Measurements from ENCODE around the gene FOXN3.

Gene FOXN3

GRCh38 chr14:89430391-89431236, 13.6 kb upstream of the FOXN3 start:
- peak in 1 of 2 donors; percentile 33 for DNase-seq (ENCODE audit: low read depth in 2 of 2)

GRCh38 chr14:89429199-89430181, 12.5 kb upstream of the FOXN3 start:
- peak in 1 of 2 donors; percentile 51 for DNase-seq (ENCODE audit: low read depth in 2 of 2)

GRCh38 chr14:89428546-89429198, 11.6 kb upstream of the FOXN3 start:
- DNase-seq (ENCODE audit: low read depth in 2 of 2), result no peak

GRCh38 chr14:89428173-89428523, 11.1 kb upstream of the FOXN3 start:
- DNase-seq (ENCODE audit: low read depth in 2 of 2), result no peak

- DNase-seq (ENCODE audit: low read depth in 2 of 2), result no peak
Measured at GRCh38 chr14:89427426-89428172, 10.6 kb upstream of the FOXN3 start.

- no peak for DNase-seq (ENCODE audit: low read depth in 2 of 2)
Measured at GRCh38 chr14:89425931-89426330, 8.9 kb upstream of the FOXN3 start.

GRCh38 chr14:89424241-89424640, 7.2 kb upstream of the FOXN3 start:
- DNase-seq (ENCODE audit: low read depth in 2 of 2), result no peak

GRCh38 chr14:89422952-89423345, 5.9 kb upstream of the FOXN3 start:
- DNase-seq (ENCODE audit: low read depth in 2 of 2), result no peak

- DNase-seq (ENCODE audit: low read depth in 2 of 2), result peak in 1 of 2 donors; percentile 56
Measured at GRCh38 chr14:89422181-89422951, 5.3 kb upstream of the FOXN3 start.

- no peak for DNase-seq (ENCODE audit: low read depth in 2 of 2)
Measured at GRCh38 chr14:89420502-89420901, 3.5 kb upstream of the FOXN3 start.

GRCh38 chr14:89419973-89420482, 3.0 kb upstream of the FOXN3 start:
- DNase-seq (ENCODE audit: low read depth in 2 of 2), result no peak

GRCh38 chr14:89418976-89419375, 1.9 kb upstream of the FOXN3 start:
- DNase-seq (ENCODE audit: low read depth in 2 of 2), result no peak

- no peak for DNase-seq (ENCODE audit: low read depth in 2 of 2)
Measured at GRCh38 chr14:89418452-89418851, 1.4 kb upstream of the FOXN3 start.

GRCh38 chr14:89417465-89418225, 612 bp upstream of the FOXN3 start:
- DNase-seq (ENCODE audit: low read depth in 2 of 2), result peak; percentile 28 to 31

GRCh38 chr14:89416002-89416995, 734 bp downstream of the FOXN3 start:
- DNase-seq (ENCODE audit: low read depth in 2 of 2), result peak; percentile 99

GRCh38 chr14:89415159-89415558, 1.9 kb downstream of the FOXN3 start:
- DNase-seq (ENCODE audit: low read depth in 2 of 2), result no peak

GRCh38 chr14:89411976-89412375, 5.1 kb downstream of the FOXN3 start:
- no peak for DNase-seq (ENCODE audit: low read depth in 2 of 2)

GRCh38 chr14:89409961-89410360, 7.1 kb downstream of the FOXN3 start:
- no peak for DNase-seq (ENCODE audit: low read depth in 2 of 2)
